Measurements from ENCODE around the gene IGSF8. TPM values are rescaled to one million over a fixed set of nuclear protein-coding genes. Genes with fewer than 3 reads are reported as not detected.

Gene IGSF8
- total RNA-seq, 6 experiments from 2014 or later: 27.5 to 45.7 (median 29.4) TPM

- WGBS (ENCODE audit: insufficient coverage, low coverage, low lambda C conversion rate, missing lambda C conversion rate): 51% methylated on average over 2 of the region's 2 CpGs
- H3K36me3 ChIP-seq: no peaks in the 10 kb centered on the region
- no peak overlapping the region for H3K4me3 ChIP-seq
- H3K27ac ChIP-seq: no peak overlapping the region
- no peak for DNase-seq
- ATAC-seq: peak; percentile 36 to 71 (median 50)
- TF ChIP-seq POLR2A (IDR thresholded peaks at IDR 0.05): no peak
- no peaks in the 10 kb centered on the region for H3K27me3 ChIP-seq
- intact Hi-C loops (cut with DNase I): no loop called here
- peaks cover 0 to 14% (median 0%) of the 10 kb centered on the region in 4 donors for H3K4me1 ChIP-seq
- no peaks in the 10 kb centered on the region for H3K9me3 ChIP-seq
Observed at GRCh38 chr1:160045653-160046052, 52.8 kb downstream of the IGSF8 start.

- H3K4me1 ChIP-seq: peaks cover 0 to 14% (median 0%) of the 10 kb centered on the region in 4 donors
Observed at GRCh38 chr1:160043543-160043942, 54.9 kb downstream of the IGSF8 start.

More at GRCh38 chr1:160043543-160043942, 54.9 kb downstream of the IGSF8 start:
- no peak for ATAC-seq
- H3K9me3 ChIP-seq: no peaks in the 10 kb centered on the region
- TF ChIP-seq POLR2A (IDR thresholded peaks at IDR 0.05): no peak
- TF ChIP-seq, protein P1, sequence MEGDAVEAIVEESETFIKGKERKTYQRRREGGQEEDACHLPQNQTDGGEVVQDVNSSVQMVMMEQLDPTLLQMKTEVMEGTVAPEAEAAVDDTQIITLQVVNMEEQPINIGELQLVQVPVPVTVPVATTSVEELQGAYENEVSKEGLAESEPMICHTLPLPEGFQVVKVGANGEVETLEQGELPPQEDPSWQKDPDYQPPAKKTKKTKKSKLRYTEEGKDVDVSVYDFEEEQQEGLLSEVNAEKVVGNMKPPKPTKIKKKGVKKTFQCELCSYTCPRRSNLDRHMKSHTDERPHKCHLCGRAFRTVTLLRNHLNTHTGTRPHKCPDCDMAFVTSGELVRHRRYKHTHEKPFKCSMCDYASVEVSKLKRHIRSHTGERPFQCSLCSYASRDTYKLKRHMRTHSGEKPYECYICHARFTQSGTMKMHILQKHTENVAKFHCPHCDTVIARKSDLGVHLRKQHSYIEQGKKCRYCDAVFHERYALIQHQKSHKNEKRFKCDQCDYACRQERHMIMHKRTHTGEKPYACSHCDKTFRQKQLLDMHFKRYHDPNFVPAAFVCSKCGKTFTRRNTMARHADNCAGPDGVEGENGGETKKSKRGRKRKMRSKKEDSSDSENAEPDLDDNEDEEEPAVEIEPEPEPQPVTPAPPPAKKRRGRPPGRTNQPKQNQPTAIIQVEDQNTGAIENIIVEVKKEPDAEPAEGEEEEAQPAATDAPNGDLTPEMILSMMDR (IDR thresholded peaks at IDR 0.05): no peak
- H3K27ac ChIP-seq: no peak overlapping the region
- H3K36me3 ChIP-seq: no peaks in the 10 kb centered on the region
- H3K27me3 ChIP-seq: no peaks in the 10 kb centered on the region
- intact Hi-C loops (cut with DNase I): loop anchor here in 1 of 2 donors (5.0 kb wide), 1 partner anchor 39 kb away; the partner anchor contains the start of gene KCNJ9
- H3K4me3 ChIP-seq: no peak overlapping the region
- DNase-seq: no peak

Other genes with a start within 250 kb of the IGSF8 start
- gene VSIG8, start 236.0 kb downstream of the IGSF8 start, total RNA-seq: not detected
- gene CFAP45, start 198.5 kb downstream of the IGSF8 start, total RNA-seq: not detected
- gene TAGLN2, start 173.1 kb downstream of the IGSF8 start, total RNA-seq: 100 to 1,000 TPM in 3 of 6 experiments, 10 to 100 TPM in 3; 53.2 to 200 (median 117) TPM
- gene IGSF9, start 153.0 kb downstream of the IGSF8 start, total RNA-seq: 10 to 100 TPM in 5 of 6 experiments, 1 to 10 TPM in 1; 2.2 to 53.7 (median 16.6) TPM
- 1 to 10 TPM in 3 of 6 experiments, under 1 TPM in 1, not detected in 2; 0.68 to 2.2 (median 1.6) TPM for gene SLAMF9, start 144.4 kb downstream of the IGSF8 start, total RNA-seq
- 1 to 10 TPM; 3.3 to 4.7 (median 3.9) TPM for gene PIGM, start 66.6 kb downstream of the IGSF8 start, total RNA-seq
- 1 to 10 TPM in 2 of 6 experiments, under 1 TPM in 3, not detected in 1; 0.23 to 3.1 (median 0.31) TPM for gene KCNJ10, start 28.5 kb downstream of the IGSF8 start, total RNA-seq
- gene KCNJ9, start 17.1 kb downstream of the IGSF8 start, total RNA-seq: not detected
- gene ATP1A2, start 17.1 kb upstream of the IGSF8 start, total RNA-seq: 1 to 10 TPM in 1 of 6 experiments, under 1 TPM in 5; 0.22 to 1.7 (median 0.36) TPM
- gene ATP1A4, start 53.0 kb upstream of the IGSF8 start, total RNA-seq: not detected
- under 1 TPM in 1 of 6 experiments, not detected in 5; 0.25 TPM for gene CASQ1, start 92.0 kb upstream of the IGSF8 start, total RNA-seq
- gene PEA15, start 106.8 kb upstream of the IGSF8 start, total RNA-seq: 10 to 100 TPM; 11.5 to 45.7 (median 18.0) TPM
- 100 to 1,000 TPM in 4 of 6 experiments, 10 to 100 TPM in 2; 80.2 to 137 (median 110) TPM for gene DCAF8, start 163.9 kb upstream of the IGSF8 start, total RNA-seq
- 10 to 100 TPM; 55.8 to 96.2 (median 84.1) TPM for gene PEX19, start 186.5 kb upstream of the IGSF8 start, total RNA-seq
- gene COPA, start 244.6 kb upstream of the IGSF8 start, total RNA-seq: 100 to 1,000 TPM in 4 of 6 experiments, 10 to 100 TPM in 2; 75.5 to 109 (median 103) TPM
- 10 to 100 TPM; 31.1 to 45.7 (median 39.0) TPM for gene NCSTN, start 244.8 kb upstream of the IGSF8 start, total RNA-seq